Endometrial microvascular endothelial cells (primary cell): ENCODE measurements around the gene HNRNPC. TPM values are rescaled to one million over a fixed set of nuclear protein-coding genes. Genes with fewer than 3 reads are reported as not detected.

Experiments
- in situ Hi-C: cut with HindIII; loops from 2 replicates; pipeline ENCODE4 v1.10.0; 2017; ENCODE audit warnings: low sequenced_read_pairs, low pct_unique_long_range_greater_than_20kb; ENCODE audit errors: inconsistent ontology term
- total RNA-seq: library from RNA; depleted of rRNA; stranded (reverse); fragments of >200 nt; gene quantifications from one replicate; pipeline ENCODE4 v1.2.3, GENCODE V29; 2015; ENCODE audit errors: inconsistent ontology term

Gene HNRNPC
- total RNA-seq, 1 donor from 2014 or later = 992 TPM

DNA sequence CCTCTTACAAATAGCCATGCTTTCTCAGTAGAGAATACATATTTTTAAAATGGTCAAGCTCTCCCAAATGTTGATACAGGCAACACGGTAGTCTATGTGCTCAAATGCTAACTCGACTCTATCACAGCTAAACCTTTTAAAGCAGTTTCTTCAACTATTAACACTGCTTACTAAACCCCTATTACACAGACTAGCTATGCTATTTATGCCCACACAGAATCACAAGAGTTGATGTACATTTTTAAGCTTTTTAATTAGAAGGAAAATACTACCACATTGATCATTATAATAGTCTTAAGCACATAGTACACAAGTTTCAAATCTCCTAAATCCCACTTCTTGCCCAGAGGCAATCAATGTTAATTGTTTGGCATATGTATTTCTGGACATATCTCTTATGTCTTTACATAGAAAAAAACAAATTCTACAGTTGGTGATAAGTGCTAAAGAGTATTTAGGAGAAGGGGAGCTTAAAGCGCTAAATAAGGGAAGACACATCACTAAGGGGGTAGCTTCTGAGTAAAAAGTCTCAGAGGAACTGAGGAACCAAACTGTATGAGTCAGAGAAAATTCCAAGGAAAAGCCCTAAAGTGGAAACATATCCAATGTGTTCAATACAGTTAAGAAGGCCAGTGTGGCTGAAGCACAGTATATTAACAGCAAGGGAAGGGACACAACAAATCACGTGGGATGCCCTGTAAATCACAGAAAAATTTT is 13.7 kb downstream of the HNRNPC start:
- in situ Hi-C loops = no loop called here

DNA sequence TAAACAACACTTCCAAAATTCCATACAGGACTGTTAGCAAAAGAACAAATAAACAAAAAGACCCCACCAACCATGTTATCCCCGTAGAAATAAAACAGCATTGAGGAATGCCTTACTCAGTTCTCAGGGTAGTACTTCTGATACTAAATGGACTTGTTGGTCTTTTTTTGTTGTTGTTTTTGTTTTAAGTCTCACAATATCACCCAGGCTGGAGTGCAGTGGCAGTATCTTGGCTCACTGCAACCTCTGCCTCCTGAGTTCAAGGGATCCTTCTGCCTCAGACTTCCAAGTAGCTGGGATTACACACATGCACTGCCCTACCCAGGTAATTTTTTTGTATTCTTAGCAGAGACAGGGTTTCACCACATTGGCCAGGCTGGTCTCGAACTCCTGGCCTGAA is 17.1 kb downstream of the HNRNPC start:
- in situ Hi-C loops = no loop called here

DNA sequence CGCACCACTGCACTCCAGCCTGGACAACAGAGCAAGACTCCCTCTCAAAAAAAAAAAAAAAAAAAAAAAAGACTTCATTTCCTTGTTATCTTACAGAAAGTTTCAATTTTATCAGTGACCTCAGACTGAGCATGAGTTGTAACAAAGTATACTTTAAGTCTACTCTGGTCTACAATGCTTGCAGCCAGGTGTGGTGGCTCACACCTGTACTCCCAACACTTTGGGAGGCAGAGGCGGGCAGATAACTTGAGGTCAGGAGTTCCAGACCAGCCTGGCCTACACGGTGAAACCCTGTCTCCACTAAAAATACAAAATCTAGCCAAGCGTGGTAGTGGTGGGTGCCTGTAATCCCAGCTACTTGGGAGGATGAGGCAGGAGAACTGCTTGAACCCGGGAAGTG is 18.0 kb downstream of the HNRNPC start:
- in situ Hi-C loops = no loop called here

DNA sequence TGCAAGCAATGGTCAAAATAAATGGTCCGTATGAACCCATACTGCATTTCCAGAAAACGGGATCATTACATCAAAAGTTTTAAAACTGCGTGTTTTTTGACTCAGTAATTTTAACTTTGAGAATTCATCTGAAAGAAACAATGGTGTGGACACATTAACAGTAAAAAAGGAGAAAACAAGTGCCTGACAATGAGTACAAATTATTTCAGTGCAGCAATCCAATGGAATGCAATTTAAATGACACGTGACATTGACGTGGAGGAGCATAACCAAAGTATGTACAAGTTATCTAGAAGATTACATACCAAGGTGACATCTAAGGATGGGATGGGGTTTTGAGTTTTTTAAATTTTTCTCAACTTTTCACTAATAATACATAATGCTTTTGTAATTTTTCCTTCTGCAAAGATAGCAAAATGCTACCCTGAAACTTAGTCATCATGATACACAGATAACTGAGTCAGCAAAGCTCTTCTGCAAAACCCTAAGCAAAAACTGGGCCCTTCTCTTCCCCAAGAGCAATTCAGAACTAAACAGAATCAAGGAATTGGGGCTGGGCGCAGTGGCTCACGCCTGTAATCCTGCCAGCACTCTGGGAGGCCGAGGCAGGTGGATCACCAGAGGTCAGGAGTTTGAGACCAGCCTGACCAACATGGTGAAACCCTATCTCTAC is 20.4 kb downstream of the HNRNPC start:
- in situ Hi-C loops = no loop called here

DNA sequence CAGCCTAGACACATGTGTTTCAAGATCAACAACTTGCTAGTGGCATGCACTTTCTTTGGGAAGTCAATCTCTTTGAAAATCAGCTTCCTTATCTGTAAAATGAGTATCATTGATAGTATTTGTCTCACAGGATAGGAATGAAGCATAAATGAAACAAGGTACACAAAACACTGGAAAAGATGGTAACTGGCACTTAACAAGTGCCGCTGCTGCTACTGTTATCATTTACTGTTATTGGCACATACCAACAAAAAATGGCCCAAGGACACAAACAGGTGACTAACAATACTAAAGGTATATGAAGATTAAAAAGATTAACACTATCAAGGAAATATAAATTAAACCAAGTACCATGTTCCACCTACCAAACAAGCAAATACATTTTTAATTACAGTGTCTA is 20.9 kb downstream of the HNRNPC start:
- in situ Hi-C loops = no loop called here

DNA sequence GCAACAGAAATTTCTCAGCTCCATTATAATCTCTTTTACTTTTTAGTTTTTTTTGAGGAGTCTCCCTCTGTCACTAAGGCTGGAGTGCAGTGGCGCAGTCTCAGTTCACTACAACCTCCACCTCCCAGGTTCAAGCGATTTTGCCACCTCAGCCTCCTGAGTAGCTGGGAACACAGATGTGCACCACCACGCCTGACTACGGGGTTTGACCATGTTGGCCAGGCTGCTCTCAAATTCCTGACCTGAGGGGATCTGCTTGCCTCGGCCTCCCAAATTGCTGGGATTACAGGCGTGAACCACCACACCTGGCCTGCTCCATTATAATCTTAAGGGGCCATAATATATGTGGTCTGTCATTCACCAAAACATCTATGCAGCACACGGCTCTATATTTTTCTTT is 23.4 kb downstream of the HNRNPC start:
- in situ Hi-C loops = no loop called here

DNA sequence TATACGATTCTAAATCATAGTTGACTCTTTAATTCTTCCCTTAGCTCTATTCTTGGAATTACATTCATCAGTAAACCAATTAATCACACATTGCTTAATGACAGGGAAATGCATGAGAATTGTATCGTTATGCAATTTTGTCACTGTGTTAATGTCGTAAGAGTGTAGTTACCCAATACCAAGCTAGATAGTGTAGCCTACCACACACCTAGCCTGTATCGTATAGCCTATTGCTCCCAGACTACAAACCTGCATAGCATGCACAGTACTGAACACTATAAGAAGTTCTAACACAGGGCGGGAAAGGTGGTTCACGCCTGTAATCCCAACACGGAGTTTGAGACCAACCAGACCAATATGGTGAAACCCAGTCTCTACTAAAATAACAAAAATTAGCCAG is 24.7 kb downstream of the HNRNPC start:
- in situ Hi-C loops = no loop called here

DNA sequence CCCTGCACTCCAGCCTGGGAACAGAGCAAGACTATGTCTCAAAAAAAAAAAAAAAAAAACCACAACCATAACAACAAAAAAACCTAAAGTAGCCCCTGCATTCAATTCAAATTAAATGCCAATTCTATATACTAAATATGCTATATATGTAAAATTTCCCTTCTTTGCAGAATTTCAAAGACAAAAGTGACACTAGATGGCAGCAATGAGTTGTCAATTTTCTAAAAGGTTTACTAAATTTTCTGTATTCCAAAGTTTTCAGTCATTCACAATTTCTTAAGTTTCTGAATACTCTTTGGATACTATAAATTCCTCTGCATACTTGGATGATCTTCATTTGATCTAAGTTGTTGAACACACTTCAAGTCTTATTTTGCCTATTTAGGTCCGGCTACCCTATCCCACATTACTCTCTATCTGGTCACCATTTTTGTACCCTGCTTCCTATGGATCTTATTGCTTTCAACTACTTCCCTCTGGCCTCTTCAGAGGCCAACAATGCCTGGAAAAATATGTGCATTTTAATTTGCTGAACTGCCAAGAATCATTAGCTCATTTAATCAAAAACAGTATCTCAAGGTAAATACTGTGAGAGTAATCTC is 27.9 kb downstream of the HNRNPC start:
- in situ Hi-C loops = no loop called here

DNA sequence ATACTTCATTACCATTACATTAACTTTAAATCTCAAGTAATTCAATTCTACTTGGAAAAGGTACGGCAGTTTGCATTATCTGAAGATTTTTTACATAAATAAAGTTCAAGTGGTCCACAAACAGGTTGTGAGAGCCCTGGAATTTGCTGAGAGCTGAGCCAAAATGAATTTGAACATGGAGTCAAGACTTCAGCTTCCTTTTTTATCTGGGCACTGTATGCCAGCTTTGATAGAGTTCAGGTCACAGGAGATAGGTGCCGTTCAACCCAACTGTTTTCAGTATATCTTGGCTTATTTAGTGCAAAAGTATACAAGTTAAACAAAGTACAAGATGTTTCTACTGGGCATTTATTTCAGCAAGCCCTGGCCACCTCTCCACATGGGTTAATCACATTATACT is 28.8 kb downstream of the HNRNPC start:
- in situ Hi-C loops = no loop called here

DNA sequence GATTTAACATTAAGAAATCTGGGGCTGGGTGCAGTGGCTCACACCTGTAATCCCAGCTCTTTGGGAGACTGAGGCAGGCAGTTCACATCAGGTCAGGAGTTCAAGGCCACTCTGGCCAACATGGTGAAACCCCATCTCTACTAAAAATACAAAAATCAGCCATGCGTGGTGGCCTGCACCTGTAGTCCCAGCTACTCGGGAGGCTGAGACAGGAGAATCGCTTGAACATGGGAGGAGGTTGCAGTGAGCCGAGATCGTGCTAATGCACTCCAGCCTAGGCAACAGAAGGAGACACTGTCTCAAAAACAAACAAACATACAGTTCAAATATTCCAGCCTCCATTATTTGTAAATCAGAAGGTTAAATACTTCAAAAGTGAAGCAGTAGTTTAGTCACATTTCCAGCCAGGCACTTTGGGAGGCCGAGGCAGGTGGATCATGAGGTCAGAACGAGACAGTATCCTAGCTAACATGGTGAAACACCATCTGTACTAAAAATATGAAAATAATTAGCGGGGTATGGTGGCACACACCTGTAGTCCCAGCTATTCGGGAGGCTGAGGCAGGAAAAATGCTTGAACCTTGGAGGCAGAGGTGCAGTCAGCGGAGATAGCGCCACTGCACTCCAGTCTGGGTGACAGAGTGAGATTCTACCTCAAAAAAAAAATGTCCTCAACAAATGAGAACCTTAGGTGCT is 30.3 kb downstream of the HNRNPC start:
- in situ Hi-C loops = no loop called here

DNA sequence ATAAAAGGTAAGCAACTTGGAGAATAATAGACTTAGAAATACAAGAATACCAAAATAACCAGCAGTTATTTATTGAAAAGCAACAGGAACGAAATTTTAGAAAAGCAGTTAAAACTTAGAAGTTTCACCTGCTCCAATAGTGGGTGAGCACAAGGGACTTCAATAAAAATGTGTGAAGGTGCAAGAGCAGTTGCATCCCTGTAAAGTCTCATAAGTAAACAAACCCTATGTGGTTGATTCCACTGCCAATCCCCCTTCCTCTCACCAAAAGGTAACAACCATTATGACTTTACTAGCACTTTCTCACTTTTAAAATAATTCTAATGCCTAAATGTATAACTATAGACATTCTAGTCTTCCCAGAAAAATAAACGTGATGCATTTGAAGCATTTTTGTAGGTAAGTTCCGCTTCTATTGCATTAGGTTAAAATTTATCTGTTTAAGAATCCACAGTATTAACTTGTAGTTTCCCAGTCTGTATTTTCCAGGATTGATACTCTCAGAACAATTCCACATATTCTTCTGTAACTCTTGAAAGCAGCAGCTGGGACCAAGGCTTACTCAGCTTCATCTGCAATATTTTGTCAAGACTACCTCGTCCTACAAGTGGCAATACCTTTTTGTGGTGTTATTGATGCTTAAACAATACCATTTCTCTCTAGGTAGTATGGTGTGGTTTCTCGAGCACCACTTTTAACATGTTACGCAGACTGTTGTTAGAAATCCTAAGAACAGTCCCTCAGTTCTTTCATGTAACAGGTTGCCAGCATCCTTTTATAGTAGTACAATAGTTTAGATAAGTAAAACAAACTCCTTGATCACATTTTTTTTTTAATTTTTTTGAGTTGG is 32.1 kb downstream of the HNRNPC start:
- in situ Hi-C loops = no loop called here

DNA sequence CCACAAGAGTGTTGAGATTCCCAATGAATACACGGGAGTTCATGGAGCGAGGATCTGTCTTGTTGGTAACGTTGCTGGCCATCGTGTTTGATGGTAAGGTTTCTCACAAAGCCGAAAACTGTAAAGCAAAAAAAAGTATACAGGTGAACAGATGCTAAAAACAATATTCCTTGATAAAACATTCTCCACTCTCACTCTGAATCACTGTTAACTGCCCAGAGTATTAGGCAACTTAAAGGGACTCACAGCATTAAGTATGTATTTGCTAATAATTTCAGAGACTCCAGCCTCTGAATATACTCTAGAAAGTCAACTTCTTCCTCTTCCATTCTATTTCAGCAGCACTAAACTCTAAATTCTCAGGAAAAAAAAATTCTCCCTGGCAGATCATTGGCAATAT is 35.1 kb downstream of the HNRNPC start:
- in situ Hi-C loops = no loop called here

DNA sequence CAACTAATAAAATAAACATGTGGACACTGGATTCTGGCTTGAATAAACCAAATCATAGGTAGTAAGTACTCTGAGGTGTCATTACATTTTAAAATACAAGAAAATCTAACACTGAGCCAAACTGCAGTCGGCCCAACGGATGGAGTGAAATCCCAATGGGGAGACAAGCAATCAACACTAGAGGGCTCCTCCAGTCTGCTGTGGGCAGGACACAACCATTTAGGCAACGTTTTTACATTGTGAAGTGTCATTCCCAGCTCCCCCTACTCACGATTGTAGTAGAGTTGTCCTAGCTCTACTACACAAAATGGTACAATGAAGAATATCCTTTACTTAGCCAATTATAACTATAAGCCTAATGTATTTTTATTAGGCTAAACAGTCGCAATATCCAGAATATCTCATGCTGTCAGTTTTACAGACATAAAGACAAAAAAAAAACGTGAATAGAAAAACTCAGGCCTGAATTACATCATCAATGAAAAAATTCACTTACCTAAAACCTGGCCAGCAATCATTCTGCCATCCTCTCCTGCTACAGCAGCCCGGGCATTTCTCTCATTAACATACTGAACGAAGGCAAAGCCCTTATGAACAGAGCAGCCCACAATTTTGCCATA is 35.7 kb downstream of the HNRNPC start:
- in situ Hi-C loops = no loop called here

DNA sequence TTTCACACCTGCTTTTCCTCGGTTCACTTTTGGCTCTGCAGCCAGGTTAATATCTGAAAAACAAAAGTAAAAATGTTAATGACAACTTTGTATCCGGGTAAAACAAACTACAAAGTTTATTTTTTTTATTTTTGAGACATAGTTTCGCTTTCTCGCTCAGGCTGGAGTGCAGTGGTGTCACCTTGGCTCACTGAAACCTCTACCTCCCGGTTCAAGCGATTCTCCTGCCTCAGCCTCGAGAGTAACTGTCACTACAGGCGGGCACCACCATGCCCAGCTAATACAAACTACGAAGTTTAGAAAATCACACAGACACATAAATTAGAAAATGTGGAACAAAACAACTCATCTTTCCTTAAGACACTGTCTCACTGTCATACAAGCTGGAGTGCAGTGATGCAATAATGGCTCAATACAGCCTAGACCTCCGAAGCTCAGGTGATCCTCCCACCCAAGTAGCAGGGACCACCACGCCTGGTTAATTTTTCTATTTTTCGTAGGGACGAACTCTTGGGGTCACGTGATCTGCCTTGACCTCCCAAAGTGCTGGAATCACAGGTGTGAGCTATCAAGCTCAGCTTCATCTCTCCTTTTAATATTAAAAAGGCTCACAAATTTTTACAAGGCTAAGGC is 38.1 kb downstream of the HNRNPC start:
- in situ Hi-C loops = no loop called here

DNA sequence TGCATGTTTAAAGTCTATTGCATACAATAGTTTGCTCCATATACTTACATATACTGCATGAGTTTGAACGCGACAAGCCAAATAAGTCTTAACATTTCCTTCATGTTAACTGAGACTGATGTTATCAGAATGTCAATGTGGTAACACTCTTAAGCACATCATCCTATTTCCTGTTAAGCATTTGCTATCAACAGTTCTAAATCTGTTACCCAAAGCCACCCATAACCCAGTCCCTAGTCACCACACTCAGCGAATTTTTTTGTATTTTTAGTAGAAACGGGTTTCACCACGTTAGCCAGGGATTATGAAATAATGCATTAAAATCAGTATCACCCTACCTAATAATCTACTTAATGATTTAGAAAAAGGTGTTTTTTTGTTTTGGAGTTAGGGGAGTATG is 39.4 kb downstream of the HNRNPC start:
- in situ Hi-C loops = no loop called here

DNA sequence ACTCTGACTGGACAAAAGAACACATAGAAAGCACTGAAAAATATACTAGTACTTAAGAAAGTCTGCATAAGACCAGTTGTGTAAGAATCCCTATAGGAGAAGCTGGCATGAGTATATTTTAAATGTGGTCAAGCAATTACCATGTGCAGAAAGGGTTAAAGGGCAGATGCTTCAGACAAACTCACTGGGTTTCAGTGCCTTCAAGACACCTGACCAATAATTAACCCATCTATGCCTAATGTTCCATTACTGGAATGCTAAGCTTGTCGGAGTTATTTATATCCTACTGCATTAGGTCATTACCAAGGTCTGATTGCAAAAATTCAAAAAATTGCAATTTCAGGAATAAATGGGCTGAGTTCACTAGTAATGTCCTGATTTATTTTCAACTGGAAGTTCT is 41.3 kb downstream of the HNRNPC start:
- in situ Hi-C loops = no loop called here

DNA sequence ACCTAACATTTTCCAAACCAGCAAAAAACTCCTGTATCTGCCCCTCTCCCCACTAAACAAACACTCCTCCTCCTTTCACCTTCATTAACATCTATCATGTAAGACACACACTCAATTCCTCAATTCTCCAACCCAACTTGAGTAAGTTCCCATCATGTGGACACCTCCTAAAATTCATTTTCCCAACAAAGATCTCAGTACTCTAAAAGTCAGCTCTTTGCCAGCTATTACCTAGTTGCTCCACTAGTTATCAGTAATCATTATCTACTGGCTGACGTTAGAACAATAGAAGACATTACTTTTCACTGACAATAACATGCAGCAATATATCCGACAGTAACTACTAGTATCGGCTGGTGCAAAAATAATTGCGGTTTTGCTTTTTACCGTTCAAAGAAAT is 42.1 kb downstream of the HNRNPC start:
- in situ Hi-C loops = no loop called here

DNA sequence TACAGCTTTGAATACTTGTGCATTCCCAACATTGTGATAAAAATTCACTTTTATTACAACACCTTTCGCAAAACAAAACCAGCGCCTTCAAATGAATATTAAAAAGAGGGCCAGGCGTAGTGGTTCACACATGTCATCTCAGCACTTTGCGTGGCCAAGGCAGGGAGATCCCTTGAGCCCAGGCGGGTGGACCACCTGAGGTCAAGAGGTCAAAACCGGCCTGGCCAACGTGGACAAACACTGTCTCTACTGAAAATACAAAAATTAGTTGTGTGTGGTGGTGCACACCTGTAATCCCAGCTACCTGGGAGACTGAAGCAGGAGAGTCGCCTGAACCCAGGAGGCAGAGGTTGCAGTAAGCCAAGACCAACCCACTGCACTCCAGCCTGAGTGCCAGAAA is 42.8 kb downstream of the HNRNPC start:
- in situ Hi-C loops = no loop called here
